ENCODE results near the gene ZC3H12C. TPM values are rescaled to one million over a fixed set of nuclear protein-coding genes. Genes with fewer than 3 reads are reported as not detected.
"Not testable (repeated sequence)": the region's sequence is repeated elsewhere in the genome, so short reads cannot be mapped to it uniquely, and the experiment has no call there.

The ZC3H12C gene
- total RNA-seq, 1 experiment from 2014 or later = 9.5 TPM

DNA sequence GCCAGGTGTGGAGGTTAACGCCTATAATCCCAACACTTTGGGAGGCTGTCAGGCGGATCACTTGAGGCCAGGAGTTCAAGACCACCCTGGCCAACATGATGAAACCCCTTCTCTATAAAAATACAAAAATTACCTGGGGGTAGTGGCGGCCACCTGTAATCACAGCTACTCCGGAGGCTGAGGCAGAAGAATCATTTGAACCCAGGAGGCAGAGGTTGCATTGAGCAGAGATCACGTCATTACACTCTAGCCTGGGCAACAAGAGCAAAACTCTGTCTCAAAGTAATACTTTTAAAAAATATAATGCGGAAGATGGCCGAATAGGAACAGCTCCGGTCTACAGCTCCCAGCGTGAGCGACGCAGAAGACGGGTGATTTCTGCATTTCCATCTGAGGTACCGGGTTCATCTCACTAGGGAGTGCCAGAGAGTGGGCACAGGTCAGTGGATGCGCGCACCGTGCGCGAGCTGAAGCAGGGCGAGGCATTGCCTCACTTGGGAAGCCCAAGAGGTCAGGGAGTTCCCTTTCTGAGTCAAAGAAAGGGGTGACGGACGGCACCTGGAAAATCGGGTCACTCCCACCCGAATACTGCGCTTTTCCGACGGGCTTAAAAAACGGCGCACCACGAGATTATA, 115.6 kb downstream of the ZC3H12C start:
- not testable (repeated sequence) for DNase-seq (ENCODE audit: low read depth)

- not testable (repeated sequence) for DNase-seq (ENCODE audit: low read depth)
Observed at GRCh38 chr11:110209313-110209694, 116.1 kb downstream of the ZC3H12C start.

DNA sequence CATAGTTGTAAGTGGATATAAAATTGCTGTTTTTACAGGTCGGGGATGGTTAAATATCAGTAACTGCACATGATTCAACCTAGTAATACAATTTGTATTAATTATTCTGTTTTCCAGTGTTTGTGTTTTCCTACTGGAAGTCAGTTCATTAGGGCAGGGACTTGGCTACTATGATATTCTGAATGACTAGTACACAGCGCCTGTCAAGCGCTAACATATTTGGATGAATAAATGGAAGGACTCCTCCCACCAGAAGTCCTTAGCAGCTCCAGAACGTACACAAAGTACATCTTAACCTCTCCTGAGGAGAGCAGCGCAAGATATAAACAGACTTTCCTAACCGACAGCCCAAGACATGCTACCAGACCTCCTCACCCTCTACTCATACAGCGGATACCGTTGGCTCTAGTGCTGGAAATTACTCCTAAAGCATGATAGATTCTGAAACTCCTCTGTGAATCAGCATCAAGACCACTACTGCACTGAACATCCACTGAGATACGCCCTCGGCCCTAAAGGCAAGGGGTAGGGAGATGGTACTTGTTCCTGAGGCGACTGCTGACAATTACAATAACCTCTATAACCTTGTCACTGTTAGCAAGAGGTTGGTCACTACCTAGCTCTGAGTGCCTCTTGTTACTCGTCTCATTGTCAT, 124.2 kb downstream of the ZC3H12C start:
- no peak for DNase-seq (ENCODE audit: low read depth)

- no peak for DNase-seq (ENCODE audit: low read depth)
Observed at GRCh38 chr11:110217936-110218335, 124.7 kb downstream of the ZC3H12C start.

DNA sequence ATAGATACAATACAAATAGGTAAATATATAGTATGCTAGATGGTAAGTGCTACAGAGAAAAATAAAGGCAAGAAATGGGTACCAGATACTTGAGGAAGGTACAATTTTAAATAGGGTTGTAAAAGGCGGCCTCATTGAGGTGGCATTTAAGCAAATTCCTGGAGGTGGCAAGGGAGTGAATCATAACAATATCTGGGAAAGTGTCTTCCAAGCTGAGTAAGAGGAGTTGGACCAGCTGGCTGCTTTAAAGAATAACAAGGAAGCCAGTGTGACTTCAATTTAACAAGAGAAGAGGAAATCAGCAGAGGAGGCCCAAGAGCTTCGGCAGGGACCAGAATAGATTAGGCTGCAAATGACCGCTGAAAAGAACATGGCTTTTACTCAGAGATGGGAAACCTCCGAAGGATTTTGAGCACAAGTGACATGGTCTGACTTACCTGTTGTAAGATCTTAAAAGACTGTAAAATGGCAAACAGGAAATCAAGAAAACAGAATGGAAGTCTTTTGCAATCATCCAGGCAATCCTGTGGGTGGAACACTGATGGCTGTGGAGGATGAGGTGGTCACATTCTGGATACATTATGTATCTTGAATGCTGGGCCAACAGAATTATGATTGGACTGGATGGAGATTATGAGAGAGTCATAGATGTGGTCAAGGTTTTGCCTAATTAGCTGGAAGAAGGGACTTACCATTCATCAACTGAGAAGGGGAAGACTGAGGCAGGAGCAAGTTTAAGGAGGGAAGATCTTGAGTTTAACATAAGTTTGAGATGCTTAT, 126.0 kb downstream of the ZC3H12C start:
- no peak for DNase-seq (ENCODE audit: low read depth)

Other genes starting within 250 kb of the ZC3H12C start
- gene RDX, start 203.2 kb downstream of the ZC3H12C start, total RNA-seq (2014; rRNA removed; shearing (Covaris generic)) = 100 and 125 TPM in 2 replicates